AG10803 (cell line): ENCODE measurements around the gene CDC37L1.
"Not testable (repeated sequence)": the region's sequence is repeated elsewhere in the genome, so short reads cannot be mapped to it uniquely, and the experiment has no call there.

Experiments
- DNase-seq: peaks from one replicate; pipeline ENCODE4 v3.0.0; 2010; ENCODE audit warnings: low read depth
- H3K4me3 ChIP-seq: 2 replicates; pipeline ENCODE4 v1.5.1; 2011; ENCODE audit warnings: mild to moderate bottlenecking, low read length, control low read depth
- CTCF ChIP-seq: conservative IDR thresholded peaks from 2 replicates; pipeline ENCODE4 v1.5.1; 2011; ENCODE audit warnings: mild to moderate bottlenecking, low read length, control low read depth, inconsistent platforms

Gene CDC37L1

GRCh38 chr9:4750023-4750673 lies 70.8 kb downstream of the CDC37L1 start:
- DNase-seq = peak; percentile 43
- H3K4me3 ChIP-seq = no peak overlapping the region
- TF ChIP-seq CTCF = peak; percentile 77

GRCh38 chr9:4754530-4754929 lies 75.2 kb downstream of the CDC37L1 start:
- DNase-seq, H3K4me3 ChIP-seq: not testable (repeated sequence)

DNA sequence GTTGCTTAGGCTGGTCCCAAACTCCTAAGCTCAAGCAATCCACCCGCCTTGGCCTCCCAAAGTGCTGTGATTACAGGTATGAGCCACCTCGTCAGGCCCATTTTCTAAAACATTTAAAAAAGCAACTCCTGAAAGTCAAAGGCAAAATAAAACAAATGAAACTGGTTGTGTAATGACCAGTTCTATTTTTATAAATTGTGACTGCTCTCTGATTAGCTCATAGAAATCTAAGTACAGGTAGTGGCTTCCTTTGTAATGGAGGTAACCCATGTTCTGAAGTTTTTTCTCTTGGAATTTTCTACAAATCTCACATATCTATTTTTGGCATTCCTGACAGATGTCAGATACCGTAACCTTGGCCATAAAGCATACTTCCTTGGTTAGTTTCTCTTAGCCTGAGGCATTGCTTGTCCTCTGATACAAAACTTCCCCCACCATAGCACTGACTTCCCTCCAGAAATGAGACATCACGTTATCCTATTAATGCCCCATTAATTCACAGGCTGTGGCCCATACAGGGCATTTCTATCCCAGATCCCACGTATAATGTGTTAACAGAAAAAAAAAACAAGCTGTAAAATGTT lies 75.7 kb downstream of the CDC37L1 start:
- no peak overlapping the region for H3K4me3 ChIP-seq
- TF ChIP-seq CTCF = no peak
- no peak for DNase-seq

DNA sequence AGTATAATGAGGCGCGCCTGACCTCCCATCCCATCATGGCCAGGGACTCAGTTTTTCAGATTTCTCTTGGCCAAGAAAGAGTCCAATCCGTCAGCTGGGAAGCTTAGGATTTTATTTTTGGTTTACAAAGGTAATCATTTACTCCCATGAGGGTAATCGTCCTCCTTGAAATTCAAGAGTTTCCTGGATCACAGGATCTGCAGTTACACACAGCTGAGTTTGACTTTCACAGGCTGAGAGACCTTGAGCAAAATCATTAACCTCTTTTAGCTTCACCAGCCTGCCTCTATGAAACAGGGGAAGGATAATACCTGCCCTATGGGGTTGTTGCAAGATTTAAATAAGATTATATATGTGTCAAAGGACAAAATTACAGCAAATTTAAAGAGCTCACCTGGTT lies 77.1 kb downstream of the CDC37L1 start:
- no peak for DNase-seq
- H3K4me3 ChIP-seq = no peak overlapping the region

More for the DNA sequence above, 77.1 kb downstream of the CDC37L1 start:
- no peak for TF ChIP-seq CTCF
